Endothelial cell of coronary artery (primary cell): Measurements from ENCODE around the gene AKR1C1. TPM values are rescaled to one million over a fixed set of nuclear protein-coding genes. Genes with fewer than 3 reads are reported as not detected.

Source experiments
- total RNA-seq: library from RNA; depleted of rRNA; stranded (reverse); fragments of >200 nt; gene quantifications from 2 replicates; pipeline ENCODE4 v1.2.3, GENCODE V29; 2014

Gene AKR1C1
- 0.27 and 3.2 TPM in 2 replicates for total RNA-seq

DNA sequence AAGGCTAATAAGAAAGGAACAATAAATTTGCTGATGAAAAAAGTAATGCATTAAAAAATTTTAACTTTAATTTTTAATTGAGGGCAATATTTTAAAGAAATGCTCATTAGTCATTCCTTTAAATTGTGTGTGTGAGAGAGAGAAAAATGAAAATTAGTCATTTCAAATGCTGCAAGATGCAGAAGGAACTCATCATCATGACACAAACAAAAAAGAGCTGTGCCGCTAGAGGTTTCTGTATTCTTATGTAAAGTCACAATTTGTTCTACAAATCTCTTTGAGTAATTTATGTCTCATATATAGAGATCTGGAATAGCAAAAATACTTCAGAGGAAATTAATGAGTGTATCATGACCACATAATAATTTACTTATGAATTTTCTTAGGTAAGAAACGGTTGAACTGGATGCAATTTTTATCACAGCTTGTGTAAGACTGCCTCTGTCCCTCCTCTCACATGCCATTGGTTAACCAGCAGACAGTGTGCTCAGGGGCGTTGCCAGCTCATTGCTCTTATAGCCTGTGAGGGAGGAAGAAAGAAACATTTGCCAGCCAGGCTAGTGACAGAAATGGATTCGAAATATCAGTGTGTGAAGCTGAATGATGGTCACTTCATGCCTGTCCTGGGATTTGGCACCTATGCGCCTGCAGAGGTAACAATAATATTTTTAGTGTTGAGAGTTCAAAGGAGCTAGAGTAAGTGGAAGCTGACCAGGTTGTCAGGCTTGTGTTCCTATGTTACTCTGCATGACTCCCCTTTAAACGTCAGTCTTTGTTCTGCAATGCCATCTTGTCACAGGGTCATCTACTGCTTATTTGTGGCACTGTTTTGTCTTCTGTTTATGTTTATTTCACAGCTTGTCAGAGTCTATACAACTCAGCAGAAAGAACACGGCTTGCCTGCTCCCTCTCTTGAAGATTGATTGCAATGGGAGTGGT is at the start of gene AKR1C1:
TSS of gene AKR1C1 (plus strand) at position 540 of the 939 bp plus-strand sequence. CDS start at position 570, 30 bp downstream.

DNA sequence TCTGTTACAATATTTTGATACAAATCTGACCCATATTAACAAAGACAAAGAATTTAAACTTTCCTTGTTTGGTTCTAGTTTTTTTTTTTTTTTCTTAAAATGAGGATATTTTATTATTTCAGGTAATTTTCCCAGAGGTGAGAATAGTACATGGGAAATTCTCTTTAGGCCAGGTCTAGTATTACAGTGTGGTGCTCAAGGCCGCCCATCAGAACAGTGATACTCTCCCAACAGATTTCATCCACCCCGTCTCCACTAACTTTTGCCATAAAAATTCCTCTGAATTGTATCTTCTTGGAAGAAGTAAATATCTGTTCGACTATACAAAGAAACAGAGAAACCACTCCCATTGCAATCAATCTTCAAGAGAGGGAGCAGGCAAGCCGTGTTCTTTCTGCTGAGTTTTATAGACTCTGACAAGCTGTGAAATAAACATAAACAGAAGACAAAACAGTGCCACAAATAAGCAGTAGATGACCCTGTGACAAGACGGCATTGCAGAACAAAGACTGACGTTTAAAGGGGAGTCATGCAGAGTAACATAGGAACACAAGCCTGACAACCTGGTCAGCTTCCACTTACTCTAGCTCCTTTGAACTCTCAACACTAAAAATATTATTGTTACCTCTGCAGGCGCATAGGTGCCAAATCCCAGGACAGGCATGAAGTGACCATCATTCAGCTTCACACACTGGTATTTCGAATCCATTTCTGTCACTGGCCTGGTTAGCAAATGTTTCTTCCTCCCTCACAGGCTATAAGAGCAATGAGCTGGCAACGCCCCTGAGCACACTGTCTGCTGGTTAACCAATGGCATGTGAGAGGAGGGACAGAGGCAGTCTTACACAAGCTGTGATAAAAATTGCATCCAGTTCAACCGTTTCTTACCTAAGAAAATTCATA is 40.2 kb downstream of the AKR1C1 start, which contains the start of gene AKR1C2:
TSS of gene AKR1C2 (minus strand) at position 731 of the 903 bp plus-strand sequence. CDS start at position 709, 22 bp downstream.

Other genes starting within 250 kb of the AKR1C1 start
- gene AKR1E2, start 137.2 kb upstream of the AKR1C1 start, total RNA-seq, result 7.1 and 16.5 TPM in 2 replicates
- 3.5 TPM in 1 of 2 replicates, not detected in the other for gene AKR1C2, start 40.4 kb downstream of the AKR1C1 start, total RNA-seq
- gene AKR1C3, start 131.0 kb downstream of the AKR1C1 start, total RNA-seq, result 40.1 and 53.4 TPM in 2 replicates
- not detected in 2 replicates for gene AKR1C8, start 221.7 kb downstream of the AKR1C1 start, total RNA-seq
- gene AKR1C4, start 233.4 kb downstream of the AKR1C1 start, total RNA-seq, result not detected in 2 replicates